Lung (tissue), 12 donors: ENCODE data around the gene TNP1. TPM values are rescaled to one million over a fixed set of nuclear protein-coding genes. Genes with fewer than 3 reads are reported as not detected.

Source experiments
- ATAC-seq: fragments of 200-7000 bp; cut with Tn5 transposase; one replicate; pipeline ENCODE4 v1.9.1; 2020; ENCODE audit warnings: moderate number of reproducible peaks; ENCODE audit not compliant: insufficient read depth, low FRiP score
- DNase-seq, 3 donors: peaks; one replicate each; pipeline ENCODE4 v3.0.0-alpha.2; 2013 to 2017
- H3K27ac ChIP-seq, 2 donors: one replicate each; pipeline ENCODE4 v1.5.1; 2013; ENCODE audit warnings: mild to moderate bottlenecking in 2 of 2, moderate library complexity in 2 of 2, control low read depth in 1 of 2, inconsistent platforms in 1 of 2, low read depth in 1 of 2, low read length in 1 of 2
- H3K27me3 ChIP-seq, 3 donors: one replicate each; pipeline ENCODE4 v1.5.1; 2013; ENCODE audit warnings: low read length in 2 of 3; ENCODE audit not compliant: control insufficient read depth in 3 of 3, insufficient read depth in 3 of 3
- H3K36me3 ChIP-seq, 4 donors: one replicate each; pipeline ENCODE4 v1.5.1; 2013; ENCODE audit warnings: low read length in 4 of 4, mild to moderate bottlenecking in 1 of 4, moderate library complexity in 1 of 4; ENCODE audit not compliant: control insufficient read depth in 4 of 4, insufficient read depth in 4 of 4
- H3K4me1 ChIP-seq, 5 donors: one replicate each; pipeline ENCODE4 v1.5.1; 2013; ENCODE audit warnings: low read length in 5 of 5, mild to moderate bottlenecking in 2 of 5, moderate library complexity in 1 of 5; ENCODE audit not compliant: control insufficient read depth in 5 of 5, insufficient read depth in 5 of 5
- H3K4me3 ChIP-seq: one replicate; pipeline ENCODE4 v1.5.1; 2013; ENCODE audit warnings: mild to moderate bottlenecking, control low read depth, moderate library complexity
- H3K9ac ChIP-seq, 2 donors: one replicate each; pipeline ENCODE4 v1.5.1; 2013; ENCODE audit warnings: low read length in 2 of 2, control low read depth in 1 of 2; ENCODE audit not compliant: insufficient read depth in 1 of 2
- H3K9me3 ChIP-seq, 4 donors: one replicate each; pipeline ENCODE4 v1.5.1; 2013; ENCODE audit warnings: low read length in 3 of 4, mild to moderate bottlenecking in 1 of 4, moderate library complexity in 1 of 4; ENCODE audit not compliant: control insufficient read depth in 4 of 4, insufficient read depth in 3 of 4
- WGBS, 2 donors: extraction: QIAGEN DNeasy Blood & Tissue Kit; methylation state at CpG; one replicate each; pipeline ENCODE4 v1.1.7; 2013; 5-methylcytosine and 5-hydroxymethylcytosine counted together
- polyA plus RNA-seq, 2 donors: library from polyadenylated mRNA; stranded (reverse); fragments of 200-250 nt; gene quantifications; one replicate each; pipeline ENCODE4 v1.2.1, GENCODE V29; 2013
- total RNA-seq, 2 donors: library from RNA; depleted of rRNA in 1 of 2; stranded (reverse); fragments of >200 nt in 1 of 2; gene quantifications; one replicate each; pipeline ENCODE4 v1.2.1, GENCODE V29; 2014 to 2021
- TF ChIP-seq, protein P1 (sequence below): IDR thresholded peaks from 2 replicates; pipeline ENCODE4 v1.5.1; 2012; ENCODE audit warnings: mild to moderate bottlenecking; ENCODE audit errors: control extremely low read depth, extremely low read depth
- donor health status: control.
- donor health status: control.
- donor health status: Bipolar disorder and iron deficiency.
- donor health status: healthy.
- donor health status: DM: yes; HTN: yes; CAD: no.

TNP1 gene
- total and polyA plus RNA-seq, 4 donors = not detected

GRCh38 chr2:216851486-216852090, 8.3 kb downstream of the TNP1 start:
- Histone ChIP-seq H3K36me3 (no peaks in the 10 kb centered on the region), H3K4me1 (peaks cover 0 to 4% (median 0%) of the 10 kb centered on the region in 5 donors), H3K4me3 (no peak overlapping the region), H3K27me3 (no peaks in the 10 kb centered on the region), H3K27ac (no peak overlapping the region), H3K9ac (no peak overlapping the region), H3K9me3 (no peaks in the 10 kb centered on the region)
- ATAC-seq = no peak
- DNase-seq = no peak
- 60 to 76% methylated on average over 1 of the region's 1 CpG for WGBS, 2 donors
- TF ChIP-seq, protein P1, sequence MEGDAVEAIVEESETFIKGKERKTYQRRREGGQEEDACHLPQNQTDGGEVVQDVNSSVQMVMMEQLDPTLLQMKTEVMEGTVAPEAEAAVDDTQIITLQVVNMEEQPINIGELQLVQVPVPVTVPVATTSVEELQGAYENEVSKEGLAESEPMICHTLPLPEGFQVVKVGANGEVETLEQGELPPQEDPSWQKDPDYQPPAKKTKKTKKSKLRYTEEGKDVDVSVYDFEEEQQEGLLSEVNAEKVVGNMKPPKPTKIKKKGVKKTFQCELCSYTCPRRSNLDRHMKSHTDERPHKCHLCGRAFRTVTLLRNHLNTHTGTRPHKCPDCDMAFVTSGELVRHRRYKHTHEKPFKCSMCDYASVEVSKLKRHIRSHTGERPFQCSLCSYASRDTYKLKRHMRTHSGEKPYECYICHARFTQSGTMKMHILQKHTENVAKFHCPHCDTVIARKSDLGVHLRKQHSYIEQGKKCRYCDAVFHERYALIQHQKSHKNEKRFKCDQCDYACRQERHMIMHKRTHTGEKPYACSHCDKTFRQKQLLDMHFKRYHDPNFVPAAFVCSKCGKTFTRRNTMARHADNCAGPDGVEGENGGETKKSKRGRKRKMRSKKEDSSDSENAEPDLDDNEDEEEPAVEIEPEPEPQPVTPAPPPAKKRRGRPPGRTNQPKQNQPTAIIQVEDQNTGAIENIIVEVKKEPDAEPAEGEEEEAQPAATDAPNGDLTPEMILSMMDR = no peak

GRCh38 chr2:216850665-216851322, 9.1 kb downstream of the TNP1 start:
- ATAC-seq = no peak
- Histone ChIP-seq H3K9me3 (no peaks in the 10 kb centered on the region), H3K9ac (no peak overlapping the region), H3K4me1 (peaks cover 0 to 4% (median 0%) of the 10 kb centered on the region in 5 donors), H3K27ac (no peak overlapping the region), H3K36me3 (no peaks in the 10 kb centered on the region), H3K4me3 (no peak overlapping the region), H3K27me3 (no peaks in the 10 kb centered on the region)
- TF ChIP-seq, protein P1 = no peak
- DNase-seq = no peak
- WGBS, 2 donors = 92 to 93% methylated on average over 6 of the region's 6 CpGs

DNA sequence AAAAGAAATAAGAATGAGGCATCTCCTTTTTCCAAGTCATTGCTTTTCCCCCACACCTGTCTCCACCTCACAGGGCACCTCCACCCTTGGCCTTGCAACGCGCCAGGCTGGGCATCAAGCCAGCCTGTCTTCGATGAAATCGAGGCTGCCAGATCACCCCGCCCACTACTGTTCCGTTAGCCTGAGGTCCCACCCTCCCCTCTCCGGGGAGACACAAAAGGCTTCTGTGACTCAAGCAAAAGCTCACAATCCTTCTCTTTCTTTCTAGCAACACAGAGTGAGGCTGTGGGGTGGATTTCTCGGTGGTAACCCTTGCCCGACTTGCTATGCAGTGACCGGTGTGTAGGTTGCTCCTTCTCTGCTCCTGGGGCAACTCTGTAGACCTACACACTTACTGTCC, 9.9 kb downstream of the TNP1 start:
- Histone ChIP-seq H3K4me1 (peaks cover 0 to 4% (median 0%) of the 10 kb centered on the region in 5 donors), H3K27me3 (no peaks in the 10 kb centered on the region), H3K9ac (no peak overlapping the region), H3K9me3 (no peaks in the 10 kb centered on the region), H3K36me3 (no peaks in the 10 kb centered on the region), H3K27ac (no peak overlapping the region), H3K4me3 (no peak overlapping the region)
- no peak for ATAC-seq
- TF ChIP-seq, protein P1 = no peak
- 62 to 77% methylated on average over 10 of the region's 10 CpGs for WGBS, 2 donors
- peak in 1 of 3 donors; percentile 15 for DNase-seq
